Small intestine (tissue), 7 donors: ENCODE measurements around the gene CARS1. TPM values are rescaled to one million over a fixed set of nuclear protein-coding genes. Genes with fewer than 3 reads are reported as not detected.

Experiments
- DNase-seq, 2 donors: peaks; one replicate each; pipeline versions ENCODE4 v3.0.0 to v3.0.0-alpha.2; 2013
- FAIRE-seq: peaks from 2 replicates; lab custom pipeline; 2012; peaks lifted over from hg19 to GRCh38; lab: Jason Lieb, UNC
- H3K27ac ChIP-seq, 3 donors: one replicate each; pipeline ENCODE4 v1.5.1; 2013; ENCODE audit warnings: low read length in 2 of 3, mild to moderate bottlenecking in 2 of 3, control low read depth in 1 of 3, inconsistent platforms in 1 of 3, low read depth in 1 of 3, moderate library complexity in 1 of 3
- H3K27me3 ChIP-seq, 3 donors: one replicate each; pipeline ENCODE4 v1.6.1; 2013; ENCODE audit warnings: low read length in 3 of 3, inconsistent platforms in 1 of 3; ENCODE audit not compliant: control insufficient read depth in 3 of 3, insufficient read depth in 3 of 3
- H3K36me3 ChIP-seq, 3 donors: one replicate each; pipeline ENCODE4 v1.6.1; 2013; ENCODE audit warnings: low read length in 3 of 3, inconsistent platforms in 1 of 3, low read depth in 1 of 3, mild to moderate bottlenecking in 1 of 3, moderate library complexity in 1 of 3; ENCODE audit not compliant: control insufficient read depth in 3 of 3, insufficient read depth in 2 of 3
- H3K4me1 ChIP-seq, 3 donors: one replicate each; pipeline ENCODE4 v1.6.1; 2013; ENCODE audit warnings: low read length in 2 of 3, inconsistent platforms in 1 of 3, low read depth in 1 of 3, mild to moderate bottlenecking in 1 of 3, moderate library complexity in 1 of 3; ENCODE audit not compliant: control insufficient read depth in 3 of 3, insufficient read depth in 2 of 3
- H3K4me3 ChIP-seq, 3 donors: one replicate each; pipeline ENCODE4 v1.5.1; 2013; ENCODE audit warnings: low read length in 3 of 3, control low read depth in 1 of 3, inconsistent platforms in 1 of 3, low read depth in 1 of 3, mild to moderate bottlenecking in 1 of 3, moderate library complexity in 1 of 3
- H3K9me3 ChIP-seq, 2 donors: one replicate each; pipeline ENCODE4 v1.6.1; 2013; ENCODE audit warnings: low read depth in 1 of 2, low read length in 1 of 2; ENCODE audit not compliant: control insufficient read depth in 2 of 2, insufficient read depth in 1 of 2
- WGBS, 3 donors: extraction: QIAGEN DNeasy Blood & Tissue Kit; methylation state at CpG; one replicate each; pipeline ENCODE4 v1.1.7; 2013; 5-methylcytosine and 5-hydroxymethylcytosine counted together
- polyA plus RNA-seq, 4 donors: library from polyadenylated mRNA; stranded (reverse) in 3 of 4; unstranded in 1 of 4; fragments of 200-250 nt in 3 of 4; fragments of 120-200 nt in 1 of 4; gene quantifications; one replicate each; pipeline versions ENCODE4 v1.2.1 to v1.2.3, GENCODE V29; 2013
- donor health status: healthy with polysubstance abuse.
- donor health status: control.
- donor health status: control.
- donor health status: Bipolar disorder and iron deficiency.
- donor health status: healthy.

CARS1 gene
- polyA plus RNA-seq, 4 donors: 36.0 to 69.8 (median 42.9) TPM

DNA sequence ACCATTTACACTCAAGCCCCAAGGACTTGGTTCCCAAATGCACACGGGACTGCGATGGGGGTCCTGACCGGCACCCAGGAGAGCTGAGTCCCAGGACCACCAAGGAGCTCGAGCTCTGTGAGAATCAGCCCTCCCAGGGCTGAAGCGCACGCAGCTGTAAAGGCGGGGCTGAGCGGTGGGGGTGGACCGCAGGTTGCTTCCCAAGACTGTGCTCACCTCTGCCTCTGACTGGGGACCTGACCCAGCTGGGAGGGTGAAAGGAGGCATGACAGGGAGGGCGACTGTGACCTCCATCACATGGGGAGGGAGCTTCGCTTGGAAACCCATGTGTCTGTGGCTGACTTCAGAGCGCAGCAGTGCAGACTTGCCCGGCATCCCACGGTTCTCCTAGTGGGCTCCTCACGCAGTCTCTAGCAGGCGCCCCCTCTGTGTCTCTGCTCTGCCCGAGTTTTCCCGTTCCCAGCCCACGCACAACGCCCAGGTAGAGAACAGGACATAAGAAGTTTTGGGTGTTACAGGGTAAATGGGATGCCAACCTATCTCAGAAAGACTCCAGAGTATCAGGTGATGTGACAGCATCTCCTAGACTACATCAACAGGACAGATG, 49.7 kb downstream of the CARS1 start:
- FAIRE-seq (no peak), DNase-seq (no peak)
- Histone ChIP-seq H3K9me3 (no peaks in the 10 kb centered on the region), H3K27me3 (no peaks in the 10 kb centered on the region), H3K27ac (no peak overlapping the region), H3K36me3 (peaks cover 18 to 89% (median 19%) of the 10 kb centered on the region in 3 donors), H3K4me1 (no peaks in the 10 kb centered on the region), H3K4me3 (no peak overlapping the region)
- WGBS, 3 donors: 91 to 95% (median 94%) methylated on average over 19 to 20 of the region's 20 CpGs

GRCh38 chr11:3006505-3007260, 50.5 kb downstream of the CARS1 start:
- FAIRE-seq (no peak), DNase-seq (no peak)
- 76 to 91% (median 86%) methylated on average over 19 to 21 of the region's 21 CpGs for WGBS, 3 donors
- Histone ChIP-seq H3K27me3 (no peaks in the 10 kb centered on the region), H3K4me1 (no peaks in the 10 kb centered on the region), H3K9me3 (no peaks in the 10 kb centered on the region), H3K27ac (no peak overlapping the region), H3K36me3 (peaks cover 17 to 89% (median 21%) of the 10 kb centered on the region in 3 donors), H3K4me3 (no peak overlapping the region)

DNA sequence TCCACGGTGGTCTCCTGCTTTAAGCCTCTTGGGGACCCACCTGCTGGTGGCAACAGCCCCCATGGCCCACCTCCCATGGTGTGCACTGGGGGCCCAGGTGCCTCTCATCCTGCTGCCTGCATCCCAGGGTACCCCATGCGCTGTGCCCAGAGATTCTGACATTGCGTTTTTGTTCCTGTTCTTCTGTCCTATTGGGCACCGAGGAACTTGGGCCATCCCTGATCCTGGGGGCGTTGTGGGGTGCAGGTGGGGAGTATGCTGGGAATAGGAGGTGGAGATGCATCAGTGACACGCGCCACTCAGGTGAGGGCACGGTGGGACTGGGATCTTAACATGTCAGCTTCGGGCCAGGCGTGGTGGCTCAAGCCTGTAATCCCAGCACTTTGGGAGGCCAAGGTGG, 52.7 kb downstream of the CARS1 start:
- H3K27me3 ChIP-seq: no peaks in the 10 kb centered on the region
- H3K36me3 ChIP-seq: peaks cover 12 to 88% (median 28%) of the 10 kb centered on the region in 3 donors
- H3K9me3 ChIP-seq: no peaks in the 10 kb centered on the region
- 95 to 98% (median 98%) methylated on average over 10 of the region's 10 CpGs for WGBS, 3 donors
- no peak overlapping the region for H3K27ac ChIP-seq
- H3K4me1 ChIP-seq: no peaks in the 10 kb centered on the region
- FAIRE-seq: no peak
- DNase-seq: no peak
- no peak overlapping the region for H3K4me3 ChIP-seq

DNA sequence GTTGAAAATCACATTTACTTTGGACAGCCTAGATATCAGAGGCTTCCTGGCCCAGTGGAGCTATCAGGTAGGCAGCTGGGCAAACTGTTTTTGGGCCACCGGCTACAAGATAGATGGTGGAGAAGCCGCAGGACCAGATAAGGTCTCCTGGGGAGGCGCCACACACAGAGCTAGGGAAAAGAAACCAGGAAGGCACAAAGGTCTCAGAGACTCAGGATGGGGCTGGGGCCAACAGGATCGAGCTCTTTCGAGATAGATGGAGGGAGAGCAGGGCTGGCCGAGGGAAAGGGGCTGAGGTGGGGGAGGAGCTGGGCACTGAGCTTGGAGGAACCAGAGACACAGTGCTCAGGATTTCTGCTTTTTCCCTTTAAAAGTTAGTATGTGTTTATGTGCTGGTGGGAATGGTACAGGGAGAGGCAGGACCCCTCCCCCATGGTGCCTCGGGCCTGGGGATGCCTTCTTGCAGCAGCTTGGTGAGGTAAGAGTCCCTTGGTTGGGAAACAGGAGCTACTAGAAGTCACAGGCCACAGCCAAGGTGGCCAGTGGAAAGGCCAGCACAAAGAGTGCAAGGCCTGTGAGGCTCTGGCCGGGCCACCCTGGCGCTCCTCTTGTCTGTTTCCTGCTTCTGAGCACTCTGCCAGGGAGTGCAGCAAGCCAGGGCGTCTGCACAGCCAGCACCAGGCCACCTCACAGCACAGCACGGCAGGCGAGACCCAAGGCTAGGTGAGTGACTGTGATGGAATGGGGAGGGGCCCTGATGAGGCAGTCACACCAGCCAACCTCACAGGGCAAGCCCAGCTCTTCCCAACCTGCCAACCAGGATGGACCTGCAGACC, 53.6 kb downstream of the CARS1 start:
- Histone ChIP-seq H3K4me1 (no peaks in the 10 kb centered on the region), H3K27ac (no peak overlapping the region), H3K27me3 (no peaks in the 10 kb centered on the region), H3K9me3 (no peaks in the 10 kb centered on the region), H3K4me3 (no peak overlapping the region), H3K36me3 (peaks cover 12 to 80% (median 28%) of the 10 kb centered on the region in 3 donors)
- FAIRE-seq (no peak), DNase-seq (no peak)
- 81 to 84% (median 83%) methylated on average over 12 of the region's 12 CpGs for WGBS, 3 donors

DNA sequence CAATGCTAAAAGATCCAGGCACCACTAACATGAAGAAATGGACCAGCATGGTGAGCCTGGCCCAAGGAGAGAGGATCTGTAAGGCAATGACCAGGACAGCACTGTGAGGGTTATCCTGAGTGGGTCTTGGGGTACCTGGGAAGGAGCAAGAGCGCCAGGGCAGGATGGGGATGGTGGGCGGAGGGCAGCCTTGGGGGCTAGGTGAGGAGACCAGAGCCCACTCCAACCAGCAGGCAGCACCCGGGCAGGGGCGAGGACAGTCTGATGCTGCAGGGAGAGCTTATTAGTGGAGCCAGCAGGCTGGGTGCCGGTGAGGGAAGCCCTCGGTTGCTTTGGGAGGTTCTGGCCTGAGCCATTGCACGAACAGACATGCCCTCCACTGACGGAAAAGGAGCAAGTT, 54.4 kb downstream of the CARS1 start:
- Histone ChIP-seq H3K4me1 (no peaks in the 10 kb centered on the region), H3K4me3 (no peak overlapping the region), H3K27ac (no peak overlapping the region), H3K9me3 (no peaks in the 10 kb centered on the region), H3K36me3 (peaks cover 12 to 78% (median 28%) of the 10 kb centered on the region in 3 donors), H3K27me3 (no peaks in the 10 kb centered on the region)
- FAIRE-seq: no peak
- 93 to 96% (median 94%) methylated on average over 7 to 8 of the region's 8 CpGs for WGBS, 3 donors
- DNase-seq: no peak

DNA sequence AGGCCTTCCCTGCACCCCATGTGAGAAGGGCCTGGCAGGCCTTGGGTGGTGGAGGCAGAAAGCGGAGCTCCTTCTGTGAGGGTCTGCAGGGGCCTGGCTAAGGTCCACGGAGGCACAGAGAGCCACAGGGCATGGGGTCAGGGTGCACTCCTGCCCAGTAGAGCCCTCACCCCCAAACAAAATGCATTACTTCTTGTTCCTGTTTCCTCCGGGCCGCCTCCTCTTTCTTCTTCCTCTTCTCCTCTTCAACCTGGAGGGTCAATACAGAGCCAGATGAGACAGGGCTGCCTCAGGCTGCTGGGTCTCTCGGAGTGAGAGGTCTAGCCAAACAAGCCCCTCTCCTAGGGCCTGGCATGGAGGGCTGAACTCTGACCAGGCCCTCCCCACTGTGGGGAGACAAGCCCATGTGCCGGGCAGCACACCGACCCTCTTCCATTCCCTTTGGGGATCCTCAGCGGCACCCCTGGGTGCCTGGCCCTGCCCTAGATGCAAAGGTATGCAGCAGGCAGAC, 54.8 kb downstream of the CARS1 start:
- no peaks in the 10 kb centered on the region for H3K27me3 ChIP-seq
- no peak for FAIRE-seq
- DNase-seq: no peak
- WGBS, 3 donors: 92 to 94% (median 94%) methylated on average over 8 of the region's 8 CpGs
- H3K9me3 ChIP-seq: no peaks in the 10 kb centered on the region
- no peaks in the 10 kb centered on the region for H3K4me1 ChIP-seq
- no peak overlapping the region for H3K4me3 ChIP-seq
- H3K36me3 ChIP-seq: peaks cover 12 to 73% (median 26%) of the 10 kb centered on the region in 3 donors
- no peak overlapping the region for H3K27ac ChIP-seq

DNA sequence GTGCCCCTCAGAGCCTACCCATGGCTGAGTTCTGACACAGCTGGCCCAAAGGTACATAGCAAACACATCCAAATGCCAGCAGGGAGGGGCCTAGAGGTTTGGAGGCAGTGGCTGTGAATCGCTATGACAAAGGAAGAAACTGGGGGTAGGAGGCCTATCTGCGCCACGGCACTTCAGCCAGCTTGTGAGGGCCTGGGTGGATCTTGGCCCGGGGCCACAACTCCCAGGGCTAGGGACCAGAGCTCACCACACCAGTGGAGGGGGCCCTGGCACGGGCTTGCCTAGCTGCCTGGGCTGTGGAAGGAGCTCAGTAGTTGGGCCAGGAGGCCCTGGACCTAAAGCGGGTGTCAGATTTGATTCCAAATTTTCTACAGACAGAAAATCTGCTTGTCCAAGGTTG, 55.7 kb downstream of the CARS1 start:
- no peak for DNase-seq
- H3K36me3 ChIP-seq: peaks cover 12 to 64% (median 22%) of the 10 kb centered on the region in 3 donors
- no peaks in the 10 kb centered on the region for H3K9me3 ChIP-seq
- WGBS, 3 donors: 84 to 95% (median 87%) methylated on average over 6 of the region's 6 CpGs
- H3K4me3 ChIP-seq: no peak overlapping the region
- H3K4me1 ChIP-seq: no peaks in the 10 kb centered on the region
- no peak overlapping the region for H3K27ac ChIP-seq
- FAIRE-seq: no peak
- H3K27me3 ChIP-seq: no peaks in the 10 kb centered on the region
